OCI-LY1 (cell line): Measurements from ENCODE around the gene NANS.

Experiments used
- H2AFZ ChIP-seq: fragments of 200-600 bp; sonication (generic), shearing (Covaris generic); 2 replicates; pipeline ENCODE4 v1.6.0; 2014; ENCODE audit warnings: antibody characterized with exemption, mild to moderate bottlenecking, low read length
- H3F3A ChIP-seq: fragments of 200-600 bp; sonication (generic), shearing (Covaris generic); 2 replicates; pipeline ENCODE4 v1.6.0; 2014; ENCODE audit warnings: mild to moderate bottlenecking, antibody characterized with exemption, low read length, moderate library complexity; ENCODE audit not compliant: insufficient read depth
- H3K27ac ChIP-seq: fragments of 200-600 bp; sonication (generic); 2 replicates; pipeline ENCODE4 v1.5.1; 2014; ENCODE audit warnings: low read length, mixed run types, mild to moderate bottlenecking, low read depth; ENCODE audit not compliant: poor library complexity, severe bottlenecking
- H3K27me3 ChIP-seq: fragments of 200-600 bp; sonication (generic); 2 replicates; pipeline ENCODE4 v1.6.0; 2014; ENCODE audit warnings: antibody characterized with exemption, mild to moderate bottlenecking, low read length, moderate library complexity; ENCODE audit not compliant: insufficient read depth
- H3K36me3 ChIP-seq: fragments of 200-600 bp; sonication (generic); 2 replicates; pipeline ENCODE4 v1.6.1; 2014; ENCODE audit warnings: mild to moderate bottlenecking, antibody characterized with exemption, low read length, moderate library complexity, mixed read lengths; ENCODE audit not compliant: insufficient read depth
- H3K4me1 ChIP-seq: fragments of 200-600 bp; sonication (generic); 2 replicates; pipeline ENCODE4 v1.5.1; 2014; ENCODE audit warnings: mild to moderate bottlenecking, low read length, moderate library complexity; ENCODE audit not compliant: insufficient read depth, severe bottlenecking
- H3K4me2 ChIP-seq: fragments of 200-600 bp; sonication (generic), shearing (Covaris generic); 2 replicates; pipeline ENCODE4 v1.6.1; 2014; ENCODE audit warnings: low read length
- H3K4me3 ChIP-seq: fragments of 200-600 bp; sonication (generic); 2 replicates; pipeline ENCODE4 v1.5.1; 2014; ENCODE audit warnings: low read length, low read depth, mild to moderate bottlenecking, mixed read lengths; ENCODE audit not compliant: poor library complexity, severe bottlenecking
- H3K79me2 ChIP-seq: fragments of 200-600 bp; shearing (Covaris generic); 2 replicates; pipeline ENCODE4 v1.6.1; 2016; ENCODE audit warnings: mixed run types, low read length, mixed read lengths; ENCODE audit not compliant: insufficient read depth
- H3K9ac ChIP-seq: fragments of 200-600 bp; sonication (generic), shearing (Covaris generic); 2 replicates; pipeline ENCODE4 v1.6.1; 2014; ENCODE audit warnings: mild to moderate bottlenecking, low read length, mixed read lengths
- H3K9me2 ChIP-seq: fragments of 200-600 bp; sonication (generic), shearing (Covaris generic); 2 replicates; pipeline ENCODE4 v1.6.1; 2014; ENCODE audit warnings: low read depth, mild to moderate bottlenecking, low read length, mixed read lengths
- H3K9me3 ChIP-seq: fragments of 200-600 bp; shearing (Covaris generic); 2 replicates; pipeline ENCODE4 v1.6.1; 2014; ENCODE audit warnings: low read length, mixed read lengths
- H4K20me1 ChIP-seq: fragments of 200-600 bp; sonication (generic), shearing (Covaris generic); 2 replicates; pipeline ENCODE4 v1.6.0; 2016; ENCODE audit warnings: mild to moderate bottlenecking, low read length; ENCODE audit not compliant: insufficient read depth
- EZH2 ChIP-seq: fragments of 200-600 bp; sonication (generic), shearing (Covaris generic); IDR thresholded peaks from 2 replicates; pipeline ENCODE4 v1.8.0; 2017; ENCODE audit warnings: borderline replicate concordance, mixed run types, mild to moderate bottlenecking, antibody characterized with exemption, low read length, moderate library complexity, mixed read lengths
- TF ChIP-seq, protein P1 (sequence below): fragments of 200-600 bp; sonication (generic), shearing (Covaris generic); IDR thresholded peaks from 2 replicates; pipeline ENCODE4 v1.5.1; 2017; ENCODE audit warnings: mild to moderate bottlenecking, antibody characterized with exemption, low read length, moderate library complexity, mixed read lengths

Gene NANS

DNA sequence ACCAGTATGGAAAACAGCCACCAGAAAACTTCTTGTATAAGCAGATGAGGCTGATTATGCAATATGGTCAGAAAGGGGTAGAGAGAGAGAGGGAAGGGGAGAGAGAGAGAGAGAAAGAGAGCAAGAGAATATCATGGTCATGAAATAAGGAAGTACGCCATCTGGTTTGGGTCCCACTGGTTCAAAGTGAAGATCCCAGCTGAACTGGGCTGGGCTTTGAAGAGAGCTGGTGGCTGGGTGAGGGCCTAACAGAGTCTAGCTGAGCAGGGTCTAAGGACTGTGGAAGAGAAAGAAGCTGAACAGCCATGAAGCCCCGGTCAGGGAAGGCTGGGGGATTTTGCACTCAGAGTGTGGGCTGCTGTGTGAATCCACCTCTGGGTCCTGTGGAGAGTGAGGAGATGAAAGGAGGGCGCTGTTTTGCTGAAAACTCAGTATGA, 47.9 kb downstream of the NANS start:
- H3K4me3 ChIP-seq, result no peak overlapping the region
- H4K20me1 ChIP-seq, result no peaks in the 10 kb centered on the region
- no peaks in the 10 kb centered on the region for H3K9me3 ChIP-seq
- H3K9ac ChIP-seq, result peak overlapping the region; percentile 47; the same call in 1 of the 2 replicates
- no peaks in the 10 kb centered on the region for H3K9me2 ChIP-seq
- peaks cover 82% of the 10 kb centered on the region for H3K4me1 ChIP-seq
- no peak overlapping the region for H2AFZ ChIP-seq
- H3K79me2 ChIP-seq, result no peaks in the 10 kb centered on the region
- peak overlapping the region; percentile 30 for H3K4me2 ChIP-seq
- no peaks in the 10 kb centered on the region for H3K36me3 ChIP-seq
- H3K27ac ChIP-seq, result peak overlapping the region; percentile 93
- TF ChIP-seq, protein P1, sequence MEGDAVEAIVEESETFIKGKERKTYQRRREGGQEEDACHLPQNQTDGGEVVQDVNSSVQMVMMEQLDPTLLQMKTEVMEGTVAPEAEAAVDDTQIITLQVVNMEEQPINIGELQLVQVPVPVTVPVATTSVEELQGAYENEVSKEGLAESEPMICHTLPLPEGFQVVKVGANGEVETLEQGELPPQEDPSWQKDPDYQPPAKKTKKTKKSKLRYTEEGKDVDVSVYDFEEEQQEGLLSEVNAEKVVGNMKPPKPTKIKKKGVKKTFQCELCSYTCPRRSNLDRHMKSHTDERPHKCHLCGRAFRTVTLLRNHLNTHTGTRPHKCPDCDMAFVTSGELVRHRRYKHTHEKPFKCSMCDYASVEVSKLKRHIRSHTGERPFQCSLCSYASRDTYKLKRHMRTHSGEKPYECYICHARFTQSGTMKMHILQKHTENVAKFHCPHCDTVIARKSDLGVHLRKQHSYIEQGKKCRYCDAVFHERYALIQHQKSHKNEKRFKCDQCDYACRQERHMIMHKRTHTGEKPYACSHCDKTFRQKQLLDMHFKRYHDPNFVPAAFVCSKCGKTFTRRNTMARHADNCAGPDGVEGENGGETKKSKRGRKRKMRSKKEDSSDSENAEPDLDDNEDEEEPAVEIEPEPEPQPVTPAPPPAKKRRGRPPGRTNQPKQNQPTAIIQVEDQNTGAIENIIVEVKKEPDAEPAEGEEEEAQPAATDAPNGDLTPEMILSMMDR, result no peak; the same call in 1 of the 2 replicates
- peaks cover 12% of the 10 kb centered on the region; the same call in 1 of the 2 replicates for H3F3A ChIP-seq
- H3K27me3 ChIP-seq, result no peaks in the 10 kb centered on the region

DNA sequence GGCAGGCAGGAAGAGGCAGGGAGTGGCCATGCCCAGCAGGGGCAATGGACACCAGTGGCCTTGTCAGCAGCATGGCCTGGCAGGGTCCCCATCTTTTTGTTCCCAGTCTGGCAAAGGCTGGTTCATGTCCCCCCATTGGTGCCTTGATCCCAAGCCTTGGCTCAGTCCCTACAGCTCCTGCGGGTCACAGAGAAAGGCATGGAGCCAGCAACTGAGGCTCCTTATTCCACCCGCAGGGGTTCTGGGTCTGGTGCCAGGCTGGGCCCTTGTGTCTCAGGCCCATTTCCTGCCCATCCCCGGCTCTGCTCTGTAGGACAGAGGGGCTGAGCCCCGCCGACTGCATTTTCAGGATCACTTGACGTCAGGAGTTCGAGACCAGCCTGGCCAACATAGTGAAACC, 48.5 kb downstream of the NANS start:
- Histone ChIP-seq H3K36me3 (no peaks in the 10 kb centered on the region), H3K27me3 (no peaks in the 10 kb centered on the region), H3K9me2 (no peaks in the 10 kb centered on the region), H3K27ac (peak overlapping the region; percentile 93), H3K4me3 (no peak overlapping the region), H3K9ac (peak overlapping the region; percentile 47; the same call in 1 of the 2 replicates), H3F3A (peaks cover 12% of the 10 kb centered on the region; the same call in 1 of the 2 replicates), H4K20me1 (no peaks in the 10 kb centered on the region), H3K4me1 (peaks cover 77% of the 10 kb centered on the region), H3K79me2 (no peaks in the 10 kb centered on the region), H2AFZ (no peak overlapping the region), H3K4me2 (peak overlapping the region; percentile 30; the same call in 1 of the 2 replicates), H3K9me3 (no peaks in the 10 kb centered on the region)
- TF ChIP-seq EZH2, result no peak
- TF ChIP-seq, protein P1, result no peak

DNA sequence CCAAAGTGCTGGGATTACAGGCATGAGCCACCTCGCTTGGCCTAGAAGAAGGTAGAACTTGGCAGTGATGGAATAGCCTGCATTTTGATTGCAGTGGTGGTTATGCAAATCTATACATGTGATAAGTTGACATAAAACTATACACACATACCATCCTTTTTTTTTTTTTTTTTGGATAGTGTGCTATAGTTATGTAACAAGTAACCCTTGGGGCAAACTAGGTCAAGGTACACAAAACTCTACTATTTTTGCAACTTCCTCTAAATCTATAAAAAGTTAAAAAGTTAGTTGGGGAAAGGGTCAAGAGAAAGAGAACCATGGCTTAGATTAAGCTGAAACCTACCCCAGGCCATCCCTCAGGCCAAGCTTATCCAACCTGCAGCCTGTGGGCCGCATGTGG, 51.4 kb downstream of the NANS start:
- Histone ChIP-seq H3K36me3 (no peaks in the 10 kb centered on the region), H3K9ac (peak overlapping the region; percentile 31; the same call in 1 of the 2 replicates), H3K27me3 (no peaks in the 10 kb centered on the region), H3K79me2 (no peaks in the 10 kb centered on the region), H3K4me3 (no peak overlapping the region), H3K9me3 (no peaks in the 10 kb centered on the region), H2AFZ (no peak overlapping the region), H3K4me1 (peaks cover 49% of the 10 kb centered on the region), H3K4me2 (peak overlapping the region; percentile 47), H3K9me2 (no peaks in the 10 kb centered on the region), H3K27ac (peak overlapping the region; percentile 95), H4K20me1 (no peaks in the 10 kb centered on the region), H3F3A (peaks cover 5% of the 10 kb centered on the region; the same call in 1 of the 2 replicates)
- TF ChIP-seq, protein P1, result no peak
- TF ChIP-seq EZH2, result no peak
